ENCODE data around the gene ASB18. TPM values are rescaled to one million over a fixed set of nuclear protein-coding genes. Genes with fewer than 3 reads are reported as not detected.

ASB18 gene
- total RNA-seq, 3 donors from 2014 or later, result not detected

GRCh38 chr2:236250286-236250685 lies 13.9 kb downstream of the ASB18 start:
- no peak for DNase-seq
- TF ChIP-seq CTCF (IDR thresholded peaks at IDR 0.05), result no peak
- ATAC-seq, result no peak
- Histone ChIP-seq H3K4me3 (no peak overlapping the region), H3K9me3 (no peaks in the 10 kb centered on the region), H3K36me3 (ENCODE audit: low read depth) (no peaks in the 10 kb centered on the region), H3K4me1 (ENCODE audit: low read depth) (no peaks in the 10 kb centered on the region)
- intact Hi-C loops (cut with DNase I, micrococcal nuclease), result no loop called here

- ATAC-seq (no peak), DNase-seq (no peak)
- Histone ChIP-seq H3K9me3 (no peaks in the 10 kb centered on the region), H3K4me3 (no peak overlapping the region), H3K4me1 (ENCODE audit: low read depth) (no peaks in the 10 kb centered on the region), H3K36me3 (ENCODE audit: low read depth) (no peaks in the 10 kb centered on the region)
- intact Hi-C loops (cut with DNase I, micrococcal nuclease), result no loop called here
- no peak for TF ChIP-seq CTCF (IDR thresholded peaks at IDR 0.05)
These were observed 15.1 kb downstream of the ASB18 start for GRCh38 chr2:236249066-236249465.

GRCh38 chr2:236246711-236247246 lies 17.4 kb downstream of the ASB18 start:
- DNase-seq, result no peak
- intact Hi-C loops (cut with DNase I, micrococcal nuclease), result no loop called here
- Histone ChIP-seq H3K4me3 (no peak overlapping the region), H3K36me3 (ENCODE audit: low read depth) (no peaks in the 10 kb centered on the region), H3K9me3 (no peaks in the 10 kb centered on the region), H3K4me1 (ENCODE audit: low read depth) (no peaks in the 10 kb centered on the region)
- ATAC-seq, result no peak
- TF ChIP-seq CTCF (IDR thresholded peaks at IDR 0.05), result no peak

- no peaks in the 10 kb centered on the region for H3K36me3 ChIP-seq (ENCODE audit: low read depth)
- TF ChIP-seq CTCF (IDR thresholded peaks at IDR 0.05), result no peak
- no peak overlapping the region for H3K4me3 ChIP-seq
- no peak for ATAC-seq
- no peaks in the 10 kb centered on the region for H3K4me1 ChIP-seq (ENCODE audit: low read depth)
- intact Hi-C loops (cut with DNase I, micrococcal nuclease), result no loop called here
- H3K9me3 ChIP-seq, result no peaks in the 10 kb centered on the region
- DNase-seq, result no peak
These were observed 19.9 kb downstream of the ASB18 start for GRCh38 chr2:236244256-236244655.

- Histone ChIP-seq H3K36me3 (ENCODE audit: low read depth) (no peaks in the 10 kb centered on the region), H3K4me1 (ENCODE audit: low read depth) (no peaks in the 10 kb centered on the region), H3K4me3 (no peak overlapping the region), H3K9me3 (no peaks in the 10 kb centered on the region)
- no peak for TF ChIP-seq CTCF (IDR thresholded peaks at IDR 0.05)
- intact Hi-C loops (cut with DNase I, micrococcal nuclease), result no loop called here
- DNase-seq, result no peak
- ATAC-seq, result no peak
These were observed 22.1 kb downstream of the ASB18 start for GRCh38 chr2:236242057-236242495.
